Measurements from ENCODE around the gene REEP3.

DNA sequence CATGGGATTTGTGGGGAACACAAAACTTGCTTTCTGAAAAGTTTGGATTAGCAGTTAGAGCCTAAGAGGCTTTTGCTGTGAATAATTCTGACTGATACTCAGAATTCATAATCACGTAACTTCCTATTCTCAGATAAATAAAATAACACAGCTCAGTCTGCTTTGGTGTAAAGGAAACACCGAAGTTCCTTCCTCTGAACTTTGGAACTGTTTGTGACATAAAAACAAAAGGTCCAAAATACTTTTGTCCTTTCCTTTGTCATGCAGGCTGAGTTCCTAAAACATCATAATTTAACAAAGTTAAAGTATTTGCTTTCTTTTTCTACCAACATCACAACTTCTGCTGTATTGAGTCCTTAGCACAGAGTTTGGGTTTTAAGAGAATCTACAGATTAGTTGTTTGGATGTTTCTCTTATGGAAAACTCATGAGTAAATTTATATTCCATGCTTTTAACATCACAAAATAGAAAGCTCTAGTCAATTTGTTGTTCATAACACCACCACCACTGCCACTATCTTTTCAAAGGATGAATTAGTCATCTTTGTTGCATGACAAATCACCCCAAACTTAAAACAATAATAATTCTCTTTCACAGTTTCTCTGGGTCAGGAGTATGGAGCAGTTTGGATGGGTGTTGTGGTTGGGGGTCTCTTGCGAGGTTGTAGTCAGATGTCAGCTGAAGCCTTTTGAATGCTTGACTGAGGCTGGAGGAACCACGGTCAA, 123.4 kb downstream of the REEP3 start:
- TF ChIP-seq, protein P1, sequence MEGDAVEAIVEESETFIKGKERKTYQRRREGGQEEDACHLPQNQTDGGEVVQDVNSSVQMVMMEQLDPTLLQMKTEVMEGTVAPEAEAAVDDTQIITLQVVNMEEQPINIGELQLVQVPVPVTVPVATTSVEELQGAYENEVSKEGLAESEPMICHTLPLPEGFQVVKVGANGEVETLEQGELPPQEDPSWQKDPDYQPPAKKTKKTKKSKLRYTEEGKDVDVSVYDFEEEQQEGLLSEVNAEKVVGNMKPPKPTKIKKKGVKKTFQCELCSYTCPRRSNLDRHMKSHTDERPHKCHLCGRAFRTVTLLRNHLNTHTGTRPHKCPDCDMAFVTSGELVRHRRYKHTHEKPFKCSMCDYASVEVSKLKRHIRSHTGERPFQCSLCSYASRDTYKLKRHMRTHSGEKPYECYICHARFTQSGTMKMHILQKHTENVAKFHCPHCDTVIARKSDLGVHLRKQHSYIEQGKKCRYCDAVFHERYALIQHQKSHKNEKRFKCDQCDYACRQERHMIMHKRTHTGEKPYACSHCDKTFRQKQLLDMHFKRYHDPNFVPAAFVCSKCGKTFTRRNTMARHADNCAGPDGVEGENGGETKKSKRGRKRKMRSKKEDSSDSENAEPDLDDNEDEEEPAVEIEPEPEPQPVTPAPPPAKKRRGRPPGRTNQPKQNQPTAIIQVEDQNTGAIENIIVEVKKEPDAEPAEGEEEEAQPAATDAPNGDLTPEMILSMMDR (IDR thresholded peaks at IDR 0.05), result no peak
- no peak for TF ChIP-seq POLR2A (IDR thresholded peaks at IDR 0.05)
